Upper lobe of left lung (tissue), 6 donors: ENCODE results near the gene RAB6B. TPM values are rescaled to one million over a fixed set of nuclear protein-coding genes. Genes with fewer than 3 reads are reported as not detected.

Source experiments
- ATAC-seq, 2 donors: fragments of 200-7000 bp; cut with Tn5 transposase; one replicate each; pipeline ENCODE4 v1.9.1; 2022; ENCODE audit warnings: mild to moderate bottlenecking in 2 of 2, moderate library complexity in 2 of 2; ENCODE audit not compliant: low FRiP score in 2 of 2
- DNase-seq, 2 donors: peaks; one replicate each; pipeline ENCODE4 v3.0.0-alpha.2; 2019 to 2020
- H3K27ac ChIP-seq, 4 donors: fragments of 200-600 bp; sonication (generic); one replicate each; pipeline ENCODE4 v1.5.1; 2016 to 2019
- H3K27me3 ChIP-seq, 4 donors: fragments of 200-600 bp; sonication (generic); one replicate each; pipeline ENCODE4 v1.5.1; 2017 to 2019
- H3K36me3 ChIP-seq, 4 donors: fragments of 200-600 bp; sonication (generic); one replicate each; pipeline ENCODE4 v1.5.1; 2016 to 2019
- H3K4me1 ChIP-seq, 4 donors: fragments of 200-600 bp; sonication (generic); one replicate each; pipeline ENCODE4 v1.5.1; 2018 to 2019
- H3K4me3 ChIP-seq, 4 donors: fragments of 200-600 bp; sonication (generic); one replicate each; pipeline ENCODE4 v1.5.1; 2017 to 2019; ENCODE audit warnings: mild to moderate bottlenecking in 2 of 4, moderate library complexity in 1 of 4
- H3K9me3 ChIP-seq, 4 donors: fragments of 200-600 bp; sonication (generic); one replicate each; pipeline ENCODE4 v1.5.1; 2018 to 2019
- EP300 ChIP-seq, 4 donors: sonication (generic); formaldehyde crosslinking; IDR thresholded peaks; one replicate each; pipeline ENCODE4 v1.5.1; 2017; ENCODE audit warnings: antibody characterized with exemption in 4 of 4, control low read depth in 2 of 4
- POLR2A ChIP-seq, 4 donors: fragments of 450-650 bp; IDR thresholded peaks; one replicate each; pipeline ENCODE4 v1.5.1; 2016 to 2017; ENCODE audit warnings: antibody characterized with exemption in 4 of 4, mild to moderate bottlenecking in 2 of 4
- POLR2AphosphoS5 ChIP-seq, 2 donors: sonication (generic); formaldehyde crosslinking; IDR thresholded peaks; one replicate each; pipeline ENCODE4 v1.5.1; 2017; ENCODE audit warnings: antibody characterized with exemption in 2 of 2
- WGBS, 2 donors: methylation state at CpG; one replicate each; pipeline ENCODE4 v1.1.5; 2017 to 2018; 5-methylcytosine and 5-hydroxymethylcytosine counted together
- total RNA-seq, 6 donors: library from RNA; depleted of rRNA in 4 of 6; stranded (reverse); fragments of >200 nt in 4 of 6; gene quantifications; one replicate each; pipeline versions ENCODE4 v1.1.0 to v1.2.1, GENCODE V29; 2016 to 2021
- TF ChIP-seq, protein P1 (sequence below), 6 experiments: fragments of 450-650 bp in 4 of 6; fragments of 200-600 bp in 2 of 6; sonication (generic) in 2 of 6; IDR thresholded peaks; one replicate each; pipeline ENCODE4 v1.5.1; 2016 to 2019; ENCODE audit warnings: antibody characterized with exemption in 6 of 6
- donor health status: DM: no; HTN: no; CAD: no; lungs with moderate emphysema.
- donor health status: DM: no; HTN: yes; CAD: no; lungs with severe emphysema.

RAB6B gene
- total RNA-seq, 6 donors from 2014 or later: 1.00 to 6.3 (median 2.8) TPM

DNA sequence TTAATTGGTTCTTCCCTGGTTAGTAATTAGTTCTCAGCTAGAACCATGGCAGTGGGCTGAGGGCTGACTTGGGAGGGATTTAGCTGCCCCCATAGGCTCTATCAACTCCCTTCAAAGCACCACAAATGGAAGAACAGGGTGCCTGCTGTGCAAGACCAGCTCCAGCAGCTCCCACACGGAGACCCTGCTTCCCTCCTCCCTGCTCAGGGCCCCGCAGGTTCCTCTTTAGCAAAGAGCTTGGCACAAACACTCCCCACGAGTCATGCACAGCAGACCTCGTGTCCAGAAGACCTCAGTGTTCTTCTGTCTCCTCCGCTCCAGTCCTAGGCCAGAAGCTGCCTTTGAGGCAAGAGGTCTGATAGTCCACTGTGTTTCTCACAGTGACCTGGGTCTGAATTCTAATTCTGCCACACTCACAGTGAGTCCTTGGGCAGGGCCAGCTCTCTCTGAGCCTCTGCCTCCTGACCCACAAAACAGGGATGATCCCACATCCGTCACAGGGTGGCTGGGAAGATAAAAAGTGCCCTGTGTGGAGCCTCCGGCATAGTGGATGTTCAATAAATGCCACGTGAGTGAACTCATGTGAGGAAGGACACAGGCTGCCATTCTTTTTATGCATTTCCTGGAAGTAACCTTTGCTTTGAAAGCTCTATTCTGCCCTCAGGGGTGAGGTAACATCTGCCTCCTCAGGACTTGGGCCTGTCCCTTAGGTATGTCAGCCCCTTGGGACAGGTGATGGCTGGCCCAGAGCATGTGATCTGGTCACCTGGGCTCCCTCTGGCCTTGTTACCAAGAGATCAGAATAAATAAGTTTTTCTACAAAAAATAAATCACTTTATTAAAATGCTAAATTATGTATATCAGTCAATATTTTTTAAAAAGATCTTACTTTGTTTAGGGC lies 7.6 kb downstream of the RAB6B start:
- H3K4me1 ChIP-seq: no peaks in the 10 kb centered on the region
- H3K36me3 ChIP-seq: no peaks in the 10 kb centered on the region
- no peak for ATAC-seq
- H3K27me3 ChIP-seq: no peaks in the 10 kb centered on the region
- WGBS, 2 donors: 59 to 61% methylated on average over 8 of the region's 8 CpGs
- no peak for DNase-seq
- TF ChIP-seq POLR2A (IDR thresholded peaks at IDR 0.05) (no peak), POLR2AphosphoS5 (IDR thresholded peaks at IDR 0.05) (no peak), EP300 (IDR thresholded peaks at IDR 0.05) (no peak)
- TF ChIP-seq, protein P1, sequence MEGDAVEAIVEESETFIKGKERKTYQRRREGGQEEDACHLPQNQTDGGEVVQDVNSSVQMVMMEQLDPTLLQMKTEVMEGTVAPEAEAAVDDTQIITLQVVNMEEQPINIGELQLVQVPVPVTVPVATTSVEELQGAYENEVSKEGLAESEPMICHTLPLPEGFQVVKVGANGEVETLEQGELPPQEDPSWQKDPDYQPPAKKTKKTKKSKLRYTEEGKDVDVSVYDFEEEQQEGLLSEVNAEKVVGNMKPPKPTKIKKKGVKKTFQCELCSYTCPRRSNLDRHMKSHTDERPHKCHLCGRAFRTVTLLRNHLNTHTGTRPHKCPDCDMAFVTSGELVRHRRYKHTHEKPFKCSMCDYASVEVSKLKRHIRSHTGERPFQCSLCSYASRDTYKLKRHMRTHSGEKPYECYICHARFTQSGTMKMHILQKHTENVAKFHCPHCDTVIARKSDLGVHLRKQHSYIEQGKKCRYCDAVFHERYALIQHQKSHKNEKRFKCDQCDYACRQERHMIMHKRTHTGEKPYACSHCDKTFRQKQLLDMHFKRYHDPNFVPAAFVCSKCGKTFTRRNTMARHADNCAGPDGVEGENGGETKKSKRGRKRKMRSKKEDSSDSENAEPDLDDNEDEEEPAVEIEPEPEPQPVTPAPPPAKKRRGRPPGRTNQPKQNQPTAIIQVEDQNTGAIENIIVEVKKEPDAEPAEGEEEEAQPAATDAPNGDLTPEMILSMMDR (IDR thresholded peaks at IDR 0.05): no peak
- no peak overlapping the region for H3K4me3 ChIP-seq
- no peak overlapping the region for H3K27ac ChIP-seq
- H3K9me3 ChIP-seq: no peaks in the 10 kb centered on the region

GRCh38 chr3:133887074-133887802 lies 8.4 kb downstream of the RAB6B start:
- Histone ChIP-seq H3K4me3 (no peak overlapping the region), H3K27ac (no peak overlapping the region), H3K4me1 (no peaks in the 10 kb centered on the region), H3K36me3 (no peaks in the 10 kb centered on the region), H3K9me3 (no peaks in the 10 kb centered on the region), H3K27me3 (no peaks in the 10 kb centered on the region)
- ATAC-seq (no peak), DNase-seq (no peak)
- WGBS, 2 donors: 71 to 87% methylated on average over 2 to 4 of the region's 4 CpGs
- TF ChIP-seq, protein P1 (IDR thresholded peaks at IDR 0.05): no peak

- Histone ChIP-seq H3K4me1 (no peaks in the 10 kb centered on the region), H3K4me3 (no peak overlapping the region), H3K9me3 (no peaks in the 10 kb centered on the region), H3K36me3 (no peaks in the 10 kb centered on the region), H3K27ac (no peak overlapping the region), H3K27me3 (no peaks in the 10 kb centered on the region)
- DNase-seq (no peak), ATAC-seq (no peak)
- WGBS, 2 donors: 92 to 93% methylated on average over 6 to 7 of the region's 7 CpGs
- no peak for TF ChIP-seq EP300 (IDR thresholded peaks at IDR 0.05)
Observed at GRCh38 chr3:133886031-133886722, 9.5 kb downstream of the RAB6B start.

DNA sequence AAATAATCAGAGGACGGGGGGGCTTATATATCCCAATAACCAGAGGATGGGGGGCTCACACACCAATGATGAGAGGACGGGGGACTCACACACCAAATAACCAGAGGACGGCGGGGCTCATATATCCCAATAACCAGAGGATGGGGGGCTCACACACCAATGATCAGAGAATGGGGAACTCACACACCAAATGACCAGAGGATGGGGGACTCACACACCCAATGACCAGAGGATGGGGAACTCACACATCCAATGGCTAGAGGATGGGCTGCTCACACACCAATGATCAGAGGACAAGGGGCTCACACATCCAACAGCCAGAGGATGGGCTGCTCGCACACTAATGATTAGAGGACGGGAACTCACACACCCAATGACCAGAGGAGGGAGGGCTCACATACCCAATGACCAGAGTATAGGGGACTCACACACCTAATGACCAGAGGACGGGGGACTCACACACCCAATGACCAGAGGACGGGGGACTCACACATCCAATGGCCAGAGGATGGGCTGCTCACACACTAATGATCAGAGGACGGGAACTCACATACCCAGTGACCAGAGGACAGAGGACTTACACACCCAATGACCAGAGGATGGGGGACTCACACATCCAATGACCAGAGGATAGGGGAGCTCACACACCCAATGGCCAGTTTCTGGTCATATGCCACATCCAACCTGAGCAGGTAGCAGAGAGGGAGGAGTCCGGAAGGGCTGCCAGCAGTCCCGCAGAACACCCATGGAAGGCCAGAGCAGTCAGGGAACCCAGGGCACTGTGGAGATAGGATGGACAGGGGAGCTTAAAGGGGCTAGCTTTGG lies 10.6 kb downstream of the RAB6B start:
- TF ChIP-seq POLR2A (IDR thresholded peaks at IDR 0.05): no peak
- no peak for TF ChIP-seq EP300 (IDR thresholded peaks at IDR 0.05)
- TF ChIP-seq, protein P1 (IDR thresholded peaks at IDR 0.05): no peak
- no peak for TF ChIP-seq POLR2AphosphoS5 (IDR thresholded peaks at IDR 0.05)
- ATAC-seq: no peak
- no peaks in the 10 kb centered on the region for H3K9me3 ChIP-seq
- no peak overlapping the region for H3K4me3 ChIP-seq
- H3K27me3 ChIP-seq: no peaks in the 10 kb centered on the region
- 83 to 85% methylated on average over 9 to 11 of the region's 11 CpGs for WGBS, 2 donors
- H3K27ac ChIP-seq: no peak overlapping the region
- H3K36me3 ChIP-seq: no peaks in the 10 kb centered on the region
- H3K4me1 ChIP-seq: no peaks in the 10 kb centered on the region
- no peak for DNase-seq
